WTC11 (cell line): ENCODE results near the gene ADORA1.

Experiments used
- CTCF ChIP-seq: fragments of 200-600 bp; IDR thresholded peaks from 2 replicates; pipeline ENCODE4 v1.8.0; 2022; ENCODE audit warnings: antibody characterized with exemption
- NFE2L1 ChIP-seq: sonication (generic); formaldehyde crosslinking; IDR thresholded peaks from 2 replicates; pipeline ENCODE4 v1.8.1; 2023; ENCODE audit warnings: missing genetic modification reagents

- TF ChIP-seq CTCF (no peak), NFE2L1 (no peak)
These were observed 20.6 kb downstream of the ADORA1 start for GRCh38 chr1:203148127-203148526.
